DOHH2 (cell line): ENCODE data around the gene SMOC1.

Source experiments
- EZH2phosphoT487 ChIP-seq: fragments of 200-600 bp; sonication (generic); IDR thresholded peaks from 2 replicates; pipeline ENCODE4 v1.6.1; 2017; ENCODE audit warnings: borderline replicate concordance, mild to moderate bottlenecking, antibody characterized with exemption, low read length, moderate library complexity, mixed read lengths
- TF ChIP-seq, protein P1 (sequence below): fragments of 200-600 bp; sonication (generic); IDR thresholded peaks from one replicate; pipeline ENCODE4 v1.5.1; 2014; ENCODE audit warnings: antibody characterized with exemption, mild to moderate bottlenecking, low read depth, low read length; ENCODE audit not compliant: poor library complexity, severe bottlenecking

DNA sequence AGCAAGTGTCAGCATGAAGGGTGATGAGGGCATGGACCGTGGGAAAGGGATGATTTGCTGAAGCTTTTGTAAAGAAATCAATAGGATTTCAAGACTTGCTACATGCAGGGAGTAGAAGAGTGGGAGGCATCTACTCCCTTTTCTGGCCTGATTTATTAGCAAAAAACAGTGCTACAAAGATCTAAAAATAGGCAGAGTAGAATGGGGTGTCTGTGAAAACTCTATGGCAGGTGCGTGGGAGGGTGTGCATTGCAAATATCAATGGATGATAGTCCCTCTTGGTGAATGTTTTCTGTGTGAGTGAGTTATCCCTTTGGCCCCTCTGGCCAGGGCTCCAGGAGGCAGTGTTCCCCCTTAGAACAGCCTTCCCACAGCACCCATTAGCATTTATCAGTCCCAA, 139.0 kb downstream of the SMOC1 start:
- TF ChIP-seq, protein P1, sequence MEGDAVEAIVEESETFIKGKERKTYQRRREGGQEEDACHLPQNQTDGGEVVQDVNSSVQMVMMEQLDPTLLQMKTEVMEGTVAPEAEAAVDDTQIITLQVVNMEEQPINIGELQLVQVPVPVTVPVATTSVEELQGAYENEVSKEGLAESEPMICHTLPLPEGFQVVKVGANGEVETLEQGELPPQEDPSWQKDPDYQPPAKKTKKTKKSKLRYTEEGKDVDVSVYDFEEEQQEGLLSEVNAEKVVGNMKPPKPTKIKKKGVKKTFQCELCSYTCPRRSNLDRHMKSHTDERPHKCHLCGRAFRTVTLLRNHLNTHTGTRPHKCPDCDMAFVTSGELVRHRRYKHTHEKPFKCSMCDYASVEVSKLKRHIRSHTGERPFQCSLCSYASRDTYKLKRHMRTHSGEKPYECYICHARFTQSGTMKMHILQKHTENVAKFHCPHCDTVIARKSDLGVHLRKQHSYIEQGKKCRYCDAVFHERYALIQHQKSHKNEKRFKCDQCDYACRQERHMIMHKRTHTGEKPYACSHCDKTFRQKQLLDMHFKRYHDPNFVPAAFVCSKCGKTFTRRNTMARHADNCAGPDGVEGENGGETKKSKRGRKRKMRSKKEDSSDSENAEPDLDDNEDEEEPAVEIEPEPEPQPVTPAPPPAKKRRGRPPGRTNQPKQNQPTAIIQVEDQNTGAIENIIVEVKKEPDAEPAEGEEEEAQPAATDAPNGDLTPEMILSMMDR, result no peak
- no peak for TF ChIP-seq EZH2phosphoT487
